Measurements from ENCODE around the gene SNRPF.

Gene SNRPF

DNA sequence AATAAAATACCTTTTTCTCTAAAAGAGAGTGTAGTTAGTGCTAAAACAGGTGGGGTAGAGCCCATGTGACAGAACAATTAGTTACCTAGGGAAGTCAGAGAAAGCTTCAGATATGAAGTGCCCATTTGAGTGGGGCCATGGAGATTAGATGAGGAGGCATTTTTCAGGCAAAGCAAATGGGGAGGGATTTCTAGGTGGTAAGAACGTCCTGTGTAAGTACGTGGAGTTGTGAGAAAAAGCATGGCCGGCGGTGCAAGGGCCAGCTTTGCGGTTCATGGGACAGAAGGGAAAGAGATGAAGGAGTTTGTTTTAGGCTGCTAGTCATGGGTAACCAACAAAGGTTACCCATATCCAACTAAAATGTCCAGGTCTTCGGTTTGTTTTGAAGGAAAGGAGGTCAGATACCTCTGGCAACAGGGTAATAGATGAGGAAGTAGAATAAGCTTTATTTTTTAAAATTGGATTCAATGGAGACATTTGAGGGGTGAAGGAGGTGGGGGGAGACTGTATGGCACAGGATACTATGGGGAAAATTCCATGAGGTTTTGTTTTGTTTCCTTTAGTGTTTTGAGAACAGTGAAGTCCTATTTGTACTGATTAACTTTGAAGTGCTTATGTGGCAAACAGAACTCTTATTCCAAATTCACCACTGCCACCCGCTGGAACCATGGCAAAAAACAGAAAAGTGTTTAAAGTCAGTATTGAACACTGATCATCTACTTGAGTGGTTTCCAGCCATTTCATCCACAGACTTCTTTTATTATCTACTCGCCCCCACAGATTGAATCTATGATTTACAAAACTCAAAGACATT is 10.0 kb upstream of the SNRPF start:
- Histone ChIP-seq H3K9me3 (ENCODE audit: low read depth, low read length) (no peaks in the 10 kb centered on the region), H3K4me3 (no peak overlapping the region), H3K9ac (ENCODE audit: insufficient read length) (no peak overlapping the region), H3K36me3 (ENCODE audit: insufficient read depth, low read length) (no peaks in the 10 kb centered on the region), H3K27ac (no peak overlapping the region)
- DNase-seq (ENCODE audit: low read depth, low spot score), result peak; percentile 63
- TF ChIP-seq FOXP2 (optimal IDR thresholded peaks at IDR 0.05; ENCODE audit: control extremely low read depth, extremely low read length, insufficient read depth), result no peak
- TF ChIP-seq EZH2 (IDR thresholded peaks at IDR 0.05), result no peak
- TF ChIP-seq POLR2AphosphoS5 (IDR thresholded peaks at IDR 0.05; ENCODE audit: borderline replicate concordance, low read depth, low read length), result no peak

DNA sequence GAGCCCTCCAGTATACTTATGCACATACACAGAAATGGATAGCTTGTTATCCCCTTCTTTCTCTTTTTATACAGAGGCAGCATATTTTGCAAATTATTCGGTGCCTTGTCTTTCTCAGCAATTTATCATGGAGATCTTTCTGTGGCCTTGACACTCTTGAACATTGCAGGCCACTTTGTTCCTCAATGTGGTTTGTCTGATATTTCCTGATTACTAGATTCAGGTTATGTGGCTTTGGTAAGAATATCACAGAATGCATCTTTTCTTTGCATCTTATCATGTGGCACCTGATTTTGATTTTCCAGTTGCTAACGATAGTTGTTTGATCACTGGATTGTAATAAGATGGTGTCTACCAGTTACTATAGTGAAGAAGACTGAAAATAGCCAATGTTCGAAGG is 7.1 kb upstream of the SNRPF start:
- H3K9ac ChIP-seq (ENCODE audit: insufficient read length), result no peak overlapping the region
- H3K9me3 ChIP-seq (ENCODE audit: low read depth, low read length), result no peaks in the 10 kb centered on the region
- DNase-seq (ENCODE audit: low read depth, low spot score), result no peak
- no peaks in the 10 kb centered on the region for H3K36me3 ChIP-seq (ENCODE audit: insufficient read depth, low read length)
- TF ChIP-seq FOXP2 (optimal IDR thresholded peaks at IDR 0.05; ENCODE audit: control extremely low read depth, extremely low read length, insufficient read depth), result no peak
- no peak for TF ChIP-seq POLR2AphosphoS5 (IDR thresholded peaks at IDR 0.05; ENCODE audit: borderline replicate concordance, low read depth, low read length)
- TF ChIP-seq EZH2 (IDR thresholded peaks at IDR 0.05), result no peak
- no peak overlapping the region for H3K27ac ChIP-seq
- no peak overlapping the region for H3K4me3 ChIP-seq

DNA sequence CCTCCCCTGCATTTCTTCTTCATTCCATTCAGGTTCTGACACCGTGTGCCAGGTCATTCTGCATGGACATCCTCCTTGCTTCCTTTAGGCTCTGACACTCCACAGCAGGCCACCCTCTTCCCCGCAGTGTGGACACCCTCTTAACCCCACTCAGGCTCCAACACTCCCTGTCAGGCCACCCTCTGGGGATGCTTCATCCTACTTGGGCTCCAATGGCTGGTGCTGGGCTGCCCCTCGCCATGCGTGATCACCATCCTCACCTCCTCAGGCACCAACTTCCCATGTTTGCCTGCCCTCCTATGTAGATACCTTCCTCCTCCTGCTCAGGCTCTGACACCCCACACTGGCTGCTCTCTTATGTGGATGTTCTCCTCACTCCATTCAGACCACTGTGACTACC is 6.6 kb upstream of the SNRPF start:
- H3K9ac ChIP-seq (ENCODE audit: insufficient read length), result no peak overlapping the region
- no peak overlapping the region for H3K4me3 ChIP-seq
- no peak for DNase-seq (ENCODE audit: low read depth, low spot score)
- TF ChIP-seq POLR2AphosphoS5 (IDR thresholded peaks at IDR 0.05; ENCODE audit: borderline replicate concordance, low read depth, low read length) (no peak), FOXP2 (optimal IDR thresholded peaks at IDR 0.05; ENCODE audit: control extremely low read depth, extremely low read length, insufficient read depth) (no peak), EZH2 (IDR thresholded peaks at IDR 0.05) (no peak)
- H3K9me3 ChIP-seq (ENCODE audit: low read depth, low read length), result no peaks in the 10 kb centered on the region
- no peaks in the 10 kb centered on the region for H3K36me3 ChIP-seq (ENCODE audit: insufficient read depth, low read length)
- no peak overlapping the region for H3K27ac ChIP-seq

DNA sequence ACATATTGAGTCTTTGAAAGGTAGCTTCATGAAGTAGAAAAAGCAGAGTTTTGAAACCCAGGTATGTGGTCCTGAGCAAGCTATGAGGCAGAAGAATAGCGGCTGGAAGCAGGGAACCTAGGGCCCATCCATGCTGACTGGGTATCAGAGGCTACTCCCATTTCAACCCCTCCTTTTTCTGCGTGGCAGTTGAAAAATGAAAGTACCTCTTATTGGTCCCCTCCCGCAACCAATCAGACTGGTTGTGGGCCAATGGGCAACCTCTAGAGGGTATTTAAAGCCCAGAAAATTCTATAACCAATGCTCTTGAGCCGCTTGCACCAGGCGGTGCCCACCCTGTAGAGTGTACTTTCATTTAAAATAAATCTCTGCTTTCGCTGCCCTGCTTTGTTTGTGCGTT is 1.6 kb upstream of the SNRPF start:
- TF ChIP-seq FOXP2 (optimal IDR thresholded peaks at IDR 0.05; ENCODE audit: control extremely low read depth, extremely low read length, insufficient read depth) (no peak), EZH2 (IDR thresholded peaks at IDR 0.05) (no peak), POLR2AphosphoS5 (IDR thresholded peaks at IDR 0.05; ENCODE audit: borderline replicate concordance, low read depth, low read length) (no peak)
- Histone ChIP-seq H3K4me3 (no peak overlapping the region), H3K27ac (no peak overlapping the region), H3K9me3 (ENCODE audit: low read depth, low read length) (peaks cover 5% of the 10 kb centered on the region), H3K9ac (ENCODE audit: insufficient read length) (no peak overlapping the region), H3K36me3 (ENCODE audit: insufficient read depth, low read length) (peaks cover 21% of the 10 kb centered on the region)
- no peak for DNase-seq (ENCODE audit: low read depth, low spot score)

DNA sequence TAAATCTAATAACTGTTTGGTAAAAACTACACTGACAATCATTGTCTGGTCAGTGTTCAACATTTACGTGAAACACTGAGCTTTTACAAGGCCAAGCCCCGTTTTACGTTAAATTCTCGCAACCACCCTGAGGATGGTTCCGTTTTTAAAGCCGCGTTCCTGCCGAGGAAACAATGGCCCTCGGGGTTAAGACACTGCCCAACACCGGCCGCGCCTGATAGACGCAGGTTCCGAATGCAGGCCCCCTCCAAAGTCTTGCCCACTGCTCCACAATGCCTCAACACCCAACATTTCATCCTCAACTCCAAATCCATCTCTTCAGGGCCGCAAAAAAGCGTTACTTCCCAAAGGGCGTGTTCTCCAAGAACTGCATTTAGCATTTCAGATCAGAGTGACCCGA is 953 bp upstream of the SNRPF start:
- Histone ChIP-seq H3K9me3 (ENCODE audit: low read depth, low read length) (peaks cover 8% of the 10 kb centered on the region), H3K4me3 (no peak overlapping the region), H3K9ac (ENCODE audit: insufficient read length) (no peak overlapping the region), H3K36me3 (ENCODE audit: insufficient read depth, low read length) (peaks cover 28% of the 10 kb centered on the region), H3K27ac (no peak overlapping the region)
- DNase-seq (ENCODE audit: low read depth, low spot score), result no peak
- TF ChIP-seq EZH2 (IDR thresholded peaks at IDR 0.05), result no peak
- TF ChIP-seq FOXP2 (optimal IDR thresholded peaks at IDR 0.05; ENCODE audit: control extremely low read depth, extremely low read length, insufficient read depth), result no peak
- TF ChIP-seq POLR2AphosphoS5 (IDR thresholded peaks at IDR 0.05; ENCODE audit: borderline replicate concordance, low read depth, low read length), result no peak

DNA sequence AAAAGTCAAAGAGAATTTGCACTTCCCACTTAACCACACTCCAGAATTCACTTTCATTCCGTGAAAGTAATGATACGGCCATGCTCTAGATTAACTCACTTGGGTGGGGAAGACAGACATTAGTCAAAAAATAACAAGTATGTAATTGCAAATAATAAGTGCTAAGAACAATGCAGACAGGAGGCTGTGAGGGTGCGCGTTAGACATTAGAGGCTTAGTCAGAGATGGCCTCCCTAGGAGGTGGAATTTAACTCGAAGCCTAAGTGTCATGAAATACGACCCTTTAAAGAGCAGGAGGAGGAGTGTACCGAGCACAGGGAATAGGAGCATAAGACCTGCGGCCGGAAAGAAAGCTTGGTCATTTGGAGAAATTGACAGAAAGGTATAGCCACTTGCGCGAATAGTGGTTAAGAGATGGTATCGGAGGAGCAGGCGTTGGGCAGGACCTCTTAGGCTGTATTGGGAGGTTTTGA is 628 bp downstream of the SNRPF start:
- Histone ChIP-seq H3K9ac (ENCODE audit: insufficient read length) (peak overlapping the region; percentile 95), H3K36me3 (ENCODE audit: insufficient read depth, low read length) (peaks cover 43% of the 10 kb centered on the region), H3K9me3 (ENCODE audit: low read depth, low read length) (peaks cover 9% of the 10 kb centered on the region), H3K27ac (peak overlapping the region; percentile 70), H3K4me3 (peak overlapping the region; percentile 97)
- no peak for TF ChIP-seq POLR2AphosphoS5 (IDR thresholded peaks at IDR 0.05; ENCODE audit: borderline replicate concordance, low read depth, low read length)
- TF ChIP-seq EZH2 (IDR thresholded peaks at IDR 0.05), result no peak
- TF ChIP-seq FOXP2 (optimal IDR thresholded peaks at IDR 0.05; ENCODE audit: control extremely low read depth, extremely low read length, insufficient read depth), result no peak
- DNase-seq (ENCODE audit: low read depth, low spot score), result no peak

DNA sequence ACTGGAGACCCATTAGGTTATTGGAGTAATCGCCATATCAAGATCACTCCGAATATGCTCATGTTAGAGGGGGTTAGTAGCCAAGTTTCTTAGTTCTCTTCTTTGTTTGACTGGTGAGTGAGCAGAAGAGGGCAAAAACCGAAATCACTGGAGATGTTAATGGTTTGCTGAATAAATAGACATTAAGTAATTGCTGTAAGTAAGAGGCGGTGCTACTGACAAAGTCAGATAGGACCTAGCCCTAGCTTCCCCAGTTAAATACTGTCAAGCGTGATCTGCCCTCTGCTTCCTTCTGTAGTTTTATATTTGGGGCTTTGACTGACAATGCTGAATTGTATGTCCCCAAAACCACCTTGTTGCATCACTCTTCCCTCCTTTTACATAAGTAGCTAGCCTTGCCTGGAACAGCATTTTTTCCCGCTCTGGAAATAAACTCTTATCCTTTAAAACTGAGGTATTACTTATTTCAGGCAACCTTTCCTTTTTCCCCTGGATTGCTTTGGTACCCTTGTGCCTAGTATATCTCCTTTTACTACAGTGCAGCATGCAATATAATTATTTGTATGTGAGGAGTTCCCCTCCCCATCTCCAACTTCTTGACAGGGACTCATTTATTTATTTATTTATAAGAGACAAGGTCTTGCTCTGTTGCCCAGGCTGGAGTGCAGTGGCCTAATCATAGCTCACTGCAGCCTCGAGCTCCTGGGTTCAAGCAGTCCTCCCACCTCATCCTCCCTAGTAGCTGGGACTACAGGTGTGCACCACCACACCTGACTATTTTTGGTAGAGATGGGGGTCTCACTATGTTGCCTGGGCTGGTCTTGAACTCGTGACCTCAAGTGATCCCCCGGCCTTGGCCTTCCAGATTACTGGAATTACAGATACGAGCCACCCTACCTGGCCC is 1.4 kb downstream of the SNRPF start:
- no peak for DNase-seq (ENCODE audit: low read depth, low spot score)
- Histone ChIP-seq H3K36me3 (ENCODE audit: insufficient read depth, low read length) (peaks cover 52% of the 10 kb centered on the region), H3K9me3 (ENCODE audit: low read depth, low read length) (peaks cover 9% of the 10 kb centered on the region), H3K4me3 (peak overlapping the region; percentile 97), H3K9ac (ENCODE audit: insufficient read length) (peak overlapping the region; percentile 95), H3K27ac (no peak overlapping the region)
- no peak for TF ChIP-seq EZH2 (IDR thresholded peaks at IDR 0.05)
- TF ChIP-seq POLR2AphosphoS5 (IDR thresholded peaks at IDR 0.05; ENCODE audit: borderline replicate concordance, low read depth, low read length), result no peak
- TF ChIP-seq FOXP2 (optimal IDR thresholded peaks at IDR 0.05; ENCODE audit: control extremely low read depth, extremely low read length, insufficient read depth), result no peak

DNA sequence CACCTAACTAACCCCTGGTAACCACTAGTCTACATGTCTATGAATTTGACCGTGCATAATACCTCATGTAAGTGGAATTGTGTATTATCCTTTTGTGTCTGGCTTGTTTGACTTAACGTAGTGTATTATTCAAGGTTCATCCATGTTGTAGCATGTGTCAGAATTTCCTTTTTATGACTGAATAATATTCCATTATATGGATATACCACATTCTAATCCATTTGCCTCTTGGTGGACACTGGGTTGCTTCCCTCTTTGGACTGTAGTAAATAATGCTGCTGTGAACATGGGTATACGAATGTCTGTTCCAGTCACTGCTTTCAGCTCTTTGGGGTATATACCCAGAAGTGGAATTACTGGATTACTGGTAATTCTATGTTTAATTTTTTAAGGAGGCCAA is 3.3 kb downstream of the SNRPF start:
- Histone ChIP-seq H3K9ac (ENCODE audit: insufficient read length) (no peak overlapping the region), H3K4me3 (no peak overlapping the region), H3K9me3 (ENCODE audit: low read depth, low read length) (peaks cover 9% of the 10 kb centered on the region), H3K36me3 (ENCODE audit: insufficient read depth, low read length) (peaks cover 67% of the 10 kb centered on the region), H3K27ac (no peak overlapping the region)
- no peak for DNase-seq (ENCODE audit: low read depth, low spot score)
- TF ChIP-seq POLR2AphosphoS5 (IDR thresholded peaks at IDR 0.05; ENCODE audit: borderline replicate concordance, low read depth, low read length) (no peak), FOXP2 (optimal IDR thresholded peaks at IDR 0.05; ENCODE audit: control extremely low read depth, extremely low read length, insufficient read depth) (no peak), EZH2 (IDR thresholded peaks at IDR 0.05) (no peak)
